ENCODE data around the gene MRPL47. TPM values are rescaled to one million over a fixed set of nuclear protein-coding genes. Genes with fewer than 3 reads are reported as not detected.

Gene MRPL47
- polyA plus RNA-seq, 1 donor (not counting 4 experiments of a cell fraction or from before 2014, with no cell fraction given), result 80.8 TPM

DNA sequence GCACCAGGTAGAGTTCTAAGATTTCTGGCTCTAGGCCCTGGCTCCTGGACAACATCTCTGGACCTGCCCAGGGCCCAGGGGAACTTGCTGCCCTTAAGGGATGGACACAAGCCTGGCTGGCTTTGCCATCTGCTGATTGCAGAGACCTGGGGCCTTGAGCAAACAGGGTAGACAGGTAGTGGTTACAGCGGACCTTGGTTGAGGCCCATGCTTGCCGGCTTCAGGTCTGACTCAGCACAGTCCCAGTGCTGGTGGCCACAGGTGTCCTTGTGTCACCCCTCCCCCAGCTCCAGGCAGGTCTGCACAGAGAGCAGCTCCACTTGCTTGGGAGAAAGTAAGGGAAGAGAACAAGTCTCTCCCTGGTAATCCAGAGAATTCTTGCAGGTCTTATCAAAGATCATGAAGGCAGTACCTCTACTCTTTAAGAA, 57.6 kb downstream of the MRPL47 start:
- FAIRE-seq (peak; percentile 9), DNase-seq (ENCODE audit: low read depth, low spot score) (no peak)
- Histone ChIP-seq H4K20me1 (ENCODE audit: control insufficient read depth, extremely low read depth, insufficient read depth, low read length) (no peaks in the 10 kb centered on the region), H3K4me2 (ENCODE audit: control insufficient read depth, extremely low read depth, insufficient read depth, low read depth, low read length) (no peak overlapping the region), H3K79me2 (ENCODE audit: control insufficient read depth, insufficient read depth, low read length) (no peaks in the 10 kb centered on the region), H3K4me1 (ENCODE audit: control insufficient read depth, extremely low read depth, insufficient read depth, low read length) (peaks cover 7% of the 10 kb centered on the region), H3K4me3 (ENCODE audit: control insufficient read depth in 2 of 3, extremely low read depth in 1 of 3, insufficient read depth in 2 of 3, low read depth in 1 of 3, low read length in 3 of 3) (no peak overlapping the region), H2AFZ (ENCODE audit: control insufficient read depth, low read length) (peak overlapping the region; percentile 3), H3K9me1 (ENCODE audit: control insufficient read depth, extremely low read depth, insufficient read depth, low read length) (no peaks in the 10 kb centered on the region), H3K9ac (ENCODE audit: control insufficient read depth, extremely low read depth, insufficient read depth, low read length) (no peak overlapping the region), H3K9me3 (ENCODE audit: control insufficient read depth, low read depth, low read length) (no peaks in the 10 kb centered on the region), H3K36me3 (ENCODE audit: control insufficient read depth in 2 of 2, extremely low read depth in 1 of 2, insufficient read depth in 2 of 2, low read length in 2 of 2) (no peaks in the 10 kb centered on the region), H3K27ac (ENCODE audit: control insufficient read depth, insufficient read depth, low read length) (no peak overlapping the region), H3K27me3 (ENCODE audit: control insufficient read depth, extremely low read depth, insufficient read depth, low read length) (no peaks in the 10 kb centered on the region)
- dilution Hi-C loops (cut with MboI; ENCODE audit: extremely low pct_ligation_motif_present, low sequenced_read_pairs), result no loop called here
- TF ChIP-seq EZH2 (IDR thresholded peaks at IDR 0.05; ENCODE audit: low read length), result no peak
- TF ChIP-seq CTCF (optimal IDR thresholded peaks at IDR 0.05 in 1 of 3, IDR thresholded peaks at IDR 0.05 in 1 of 3, conservative IDR thresholded peaks at IDR 0.05 in 1 of 3; ENCODE audit: extremely low read depth in 1 of 3, insufficient read depth in 2 of 3, low read length in 3 of 3), result no peak

DNA sequence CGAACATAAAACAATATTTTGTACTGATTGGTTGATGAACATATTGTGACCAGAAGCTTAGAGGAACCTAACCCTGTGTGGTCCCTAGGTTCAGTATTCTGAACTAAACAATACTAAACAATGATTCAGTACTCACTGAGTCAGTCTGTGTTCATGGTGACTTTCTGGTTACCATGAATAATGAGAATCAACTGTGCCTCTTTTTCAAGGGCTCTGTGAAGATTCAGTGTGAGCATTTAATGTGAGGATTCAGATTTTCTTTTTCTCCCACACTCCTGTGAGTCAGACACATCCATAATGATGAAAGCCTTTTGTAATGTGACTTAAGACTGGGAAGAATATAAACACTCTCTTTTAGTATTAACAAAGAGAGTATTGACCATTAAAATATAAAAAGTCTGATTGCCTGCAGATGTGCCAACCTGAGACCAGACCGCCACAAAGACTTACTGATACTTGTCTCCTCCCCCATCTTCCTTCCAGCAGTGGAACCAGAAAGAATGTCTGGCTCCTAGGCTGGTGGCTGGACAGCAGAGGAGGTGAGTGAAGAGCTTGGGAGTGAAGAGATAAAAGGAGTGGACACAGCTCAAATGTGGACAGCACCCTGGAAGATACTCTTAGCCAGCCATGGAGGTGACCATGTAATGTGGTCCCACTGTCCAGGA, 59.3 kb downstream of the MRPL47 start:
- H3K4me1 ChIP-seq (ENCODE audit: control insufficient read depth, extremely low read depth, insufficient read depth, low read length), result peaks cover 7% of the 10 kb centered on the region
- H3K9ac ChIP-seq (ENCODE audit: control insufficient read depth, extremely low read depth, insufficient read depth, low read length), result peak overlapping the region; percentile 40
- TF ChIP-seq EZH2 (IDR thresholded peaks at IDR 0.05; ENCODE audit: low read length), result no peak
- no peak for TF ChIP-seq CTCF (optimal IDR thresholded peaks at IDR 0.05 in 1 of 3, IDR thresholded peaks at IDR 0.05 in 1 of 3, conservative IDR thresholded peaks at IDR 0.05 in 1 of 3; ENCODE audit: extremely low read depth in 1 of 3, insufficient read depth in 2 of 3, low read length in 3 of 3)
- H3K27me3 ChIP-seq (ENCODE audit: control insufficient read depth, extremely low read depth, insufficient read depth, low read length), result no peaks in the 10 kb centered on the region
- H3K9me3 ChIP-seq (ENCODE audit: control insufficient read depth, low read depth, low read length), result no peaks in the 10 kb centered on the region
- H3K36me3 ChIP-seq (ENCODE audit: control insufficient read depth in 2 of 2, extremely low read depth in 1 of 2, insufficient read depth in 2 of 2, low read length in 2 of 2), result no peaks in the 10 kb centered on the region
- no peaks in the 10 kb centered on the region for H3K79me2 ChIP-seq (ENCODE audit: control insufficient read depth, insufficient read depth, low read length)
- H3K4me3 ChIP-seq (ENCODE audit: control insufficient read depth in 2 of 3, extremely low read depth in 1 of 3, insufficient read depth in 2 of 3, low read depth in 1 of 3, low read length in 3 of 3), result no peak overlapping the region
- DNase-seq (ENCODE audit: low read depth, low spot score) (no peak), FAIRE-seq (peak; percentile 39)
- H3K4me2 ChIP-seq (ENCODE audit: control insufficient read depth, extremely low read depth, insufficient read depth, low read depth, low read length), result no peak overlapping the region
- no peaks in the 10 kb centered on the region for H3K9me1 ChIP-seq (ENCODE audit: control insufficient read depth, extremely low read depth, insufficient read depth, low read length)
- H2AFZ ChIP-seq (ENCODE audit: control insufficient read depth, low read length), result no peak overlapping the region
- H4K20me1 ChIP-seq (ENCODE audit: control insufficient read depth, extremely low read depth, insufficient read depth, low read length), result no peaks in the 10 kb centered on the region
- H3K27ac ChIP-seq (ENCODE audit: control insufficient read depth, insufficient read depth, low read length), result peak overlapping the region; percentile 42
- dilution Hi-C loops (cut with MboI; ENCODE audit: extremely low pct_ligation_motif_present, low sequenced_read_pairs), result no loop called here
